Left renal pelvis (tissue), 4 donors: ENCODE measurements around the gene HDAC5. TPM values are rescaled to one million over a fixed set of nuclear protein-coding genes. Genes with fewer than 3 reads are reported as not detected.
"Not testable (repeated sequence)": the region's sequence is repeated elsewhere in the genome, so short reads cannot be mapped to it uniquely, and the experiment has no call there.

Experiments
- DNase-seq, 4 donors: peaks; one replicate each; pipeline ENCODE4 v3.0.0-alpha.2; 2013; ENCODE audit warnings: low read depth in 4 of 4, low spot score in 3 of 4
- polyA plus RNA-seq, 4 donors: library from polyadenylated mRNA; unstranded; fragments of 120-200 nt; gene quantifications; one replicate each; pipeline ENCODE4 v1.2.1, GENCODE V29; 2013; ENCODE audit not compliant: insufficient read length in 4 of 4

Gene HDAC5
- polyA plus RNA-seq, 4 donors, result 42.3 to 54.2 (median 47.3) TPM

GRCh38 chr17:44039829-44040635, 83.4 kb downstream of the HDAC5 start:
- DNase-seq, result no peak

- no peak for DNase-seq
Measured at GRCh38 chr17:44038604-44039011, 84.8 kb downstream of the HDAC5 start.

- no peak for DNase-seq
Measured at GRCh38 chr17:44037471-44037870, 86.0 kb downstream of the HDAC5 start.

GRCh38 chr17:44034688-44035087, 88.8 kb downstream of the HDAC5 start:
- DNase-seq, result not testable (repeated sequence)

DNA sequence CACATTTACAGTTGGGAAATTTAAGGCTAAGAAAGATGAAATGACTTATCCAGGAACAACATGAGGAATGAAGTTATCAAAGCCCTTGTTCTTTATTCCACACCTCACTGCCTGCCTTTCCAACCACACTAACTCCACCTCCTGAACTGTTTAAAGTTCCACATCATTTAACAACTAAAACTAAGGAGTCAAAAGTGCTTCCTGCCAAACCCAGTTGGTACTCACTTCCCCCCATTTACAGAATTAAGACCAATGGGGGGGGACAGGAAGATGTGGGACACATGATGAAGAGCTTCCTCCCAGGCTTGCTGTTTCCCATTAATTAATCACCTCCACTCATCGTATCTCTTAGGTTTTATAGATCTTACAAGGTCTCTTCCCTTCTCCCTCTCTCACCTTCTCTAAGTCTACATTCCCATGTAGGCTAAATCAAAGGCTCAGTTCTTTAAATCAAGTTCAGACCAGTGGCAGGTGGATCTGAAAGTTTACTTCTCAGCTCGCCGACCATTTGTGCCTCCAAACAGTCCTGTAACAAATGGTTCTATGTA, 89.5 kb downstream of the HDAC5 start:
- no peak for DNase-seq

DNA sequence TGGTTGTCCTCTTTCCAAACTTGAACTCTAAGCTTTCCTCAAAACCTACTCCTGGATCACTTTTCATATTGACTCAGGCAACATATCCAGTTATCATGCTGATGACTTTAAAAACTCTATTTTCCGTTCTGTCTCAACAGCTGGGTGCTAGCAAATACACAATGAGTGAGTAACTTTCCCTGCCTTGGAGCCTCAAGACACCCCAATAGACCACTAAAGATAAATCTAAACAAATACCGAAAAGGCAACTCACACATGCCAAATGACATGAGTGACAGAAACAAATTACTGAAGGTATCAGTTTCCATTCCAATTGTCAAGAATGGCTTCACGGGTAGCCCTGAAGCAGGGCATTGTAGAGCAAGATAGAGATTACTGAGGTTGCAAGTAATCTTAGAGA, 93.0 kb downstream of the HDAC5 start:
- no peak for DNase-seq

GRCh38 chr17:44029736-44030135, 93.7 kb downstream of the HDAC5 start:
- no peak for DNase-seq

Other genes with a start within 250 kb of the HDAC5 start
- 1 to 10 TPM; 5.8 to 7.7 (median 6.1) TPM for gene MPP2, start 216.1 kb downstream of the HDAC5 start, polyA plus RNA-seq
- gene PPY, start 181.2 kb downstream of the HDAC5 start, polyA plus RNA-seq, result under 1 TPM in 2 of 4 donors, not detected in 2; 0.34 to 0.43 TPM
- gene PYY, start 169.7 kb downstream of the HDAC5 start, polyA plus RNA-seq, result under 1 TPM in 2 of 4 donors, not detected in 2; 0.24 to 0.30 TPM
- 1 to 10 TPM in 3 of 4 donors, under 1 TPM in 1; 0.93 to 3.6 (median 2.8) TPM for gene NAGS, start 119.0 kb downstream of the HDAC5 start, polyA plus RNA-seq
- gene TMEM101, start 108.7 kb downstream of the HDAC5 start, polyA plus RNA-seq, result 10 to 100 TPM; 26.9 to 47.5 (median 37.3) TPM
- 10 to 100 TPM; 34.2 to 48.7 (median 41.2) TPM for gene LSM12, start 57.0 kb downstream of the HDAC5 start, polyA plus RNA-seq
- gene G6PC3, start 52.9 kb downstream of the HDAC5 start, polyA plus RNA-seq, result 10 to 100 TPM; 59.9 to 91.7 (median 73.9) TPM
- gene HROB, start 18.3 kb upstream of the HDAC5 start, polyA plus RNA-seq, result 1 to 10 TPM; 4.1 to 5.3 (median 4.6) TPM
- 1 to 10 TPM; 1.1 to 4.0 (median 2.1) TPM for gene ASB16, start 47.1 kb upstream of the HDAC5 start, polyA plus RNA-seq
- 10 to 100 TPM; 40.0 to 54.2 (median 42.8) TPM for gene TMUB2, start 63.3 kb upstream of the HDAC5 start, polyA plus RNA-seq
- gene ATXN7L3, start 76.2 kb upstream of the HDAC5 start, polyA plus RNA-seq, result 10 to 100 TPM; 54.6 to 71.1 (median 68.9) TPM
- 100 to 1,000 TPM; 121 to 137 (median 129) TPM for gene UBTF, start 96.0 kb upstream of the HDAC5 start, polyA plus RNA-seq
- gene SLC4A1, start 144.5 kb upstream of the HDAC5 start, polyA plus RNA-seq, result 10 to 100 TPM in 1 of 4 donors, 1 to 10 TPM in 3; 7.6 to 60.4 (median 9.5) TPM
- gene RUNDC3A, start 185.0 kb upstream of the HDAC5 start, polyA plus RNA-seq, result 10 to 100 TPM in 1 of 4 donors, 1 to 10 TPM in 3; 1.5 to 12.2 (median 2.0) TPM
- 100 to 1,000 TPM in 2 of 4 donors, 10 to 100 TPM in 2; 80.2 to 123 (median 106) TPM for gene SLC25A39, start 201.2 kb upstream of the HDAC5 start, polyA plus RNA-seq
- gene GRN, start 221.7 kb upstream of the HDAC5 start, polyA plus RNA-seq, result 100 to 1,000 TPM; 208 to 298 (median 242) TPM
- gene FAM171A2, start 240.2 kb upstream of the HDAC5 start, polyA plus RNA-seq, result 10 to 100 TPM; 31.5 to 67.0 (median 43.9) TPM